Kidney (tissue), 14 donors: ENCODE data around the gene TRAPPC8. TPM values are rescaled to one million over a fixed set of nuclear protein-coding genes. Genes with fewer than 3 reads are reported as not detected.

Source experiments
- DNase-seq, 5 donors: peaks; one replicate each; pipeline ENCODE4 v3.0.0-alpha.2; 2013 to 2020
- FAIRE-seq: peaks from 2 replicates; lab custom pipeline; 2012; peaks lifted over from hg19 to GRCh38; lab: Jason Lieb, UNC
- H3K27ac ChIP-seq, 2 donors: one replicate each; pipeline ENCODE4 v1.7.0; 2013; ENCODE audit warnings: low read depth in 2 of 2, low read length in 2 of 2, inconsistent platforms in 1 of 2
- H3K27me3 ChIP-seq: one replicate; pipeline ENCODE4 v1.7.1; 2013; ENCODE audit warnings: low read length, inconsistent platforms; ENCODE audit not compliant: control insufficient read depth, insufficient read depth
- H3K36me3 ChIP-seq, 3 donors: one replicate each; pipeline versions ENCODE4 v1.7.0 to v1.7.1; 2013; ENCODE audit warnings: low read length in 3 of 3, control low read depth in 1 of 3, inconsistent platforms in 1 of 3; ENCODE audit not compliant: insufficient read depth in 3 of 3, control insufficient read depth in 2 of 3
- H3K4me1 ChIP-seq, 3 donors: one replicate each; pipeline versions ENCODE4 v1.7.0 to v1.7.1; 2013; ENCODE audit warnings: low read length in 3 of 3, inconsistent platforms in 1 of 3, low read depth in 1 of 3; ENCODE audit not compliant: control insufficient read depth in 2 of 3, insufficient read depth in 2 of 3
- H3K4me3 ChIP-seq, 3 donors: one replicate each; pipeline versions ENCODE4 v1.7.0 to v1.8.1; 2013; ENCODE audit warnings: low read length in 3 of 3, control low read depth in 1 of 3, inconsistent platforms in 1 of 3
- H3K9ac ChIP-seq, 3 donors: one replicate each; pipeline versions ENCODE4 v1.7.0 to v1.7.1; 2013; ENCODE audit warnings: low read length in 3 of 3, control low read depth in 1 of 3, inconsistent platforms in 1 of 3
- H3K9me3 ChIP-seq, 3 donors: one replicate each; pipeline versions ENCODE4 v1.7.0 to v1.7.1; 2013; ENCODE audit warnings: low read length in 3 of 3, control low read depth in 1 of 3, inconsistent platforms in 1 of 3; ENCODE audit not compliant: control insufficient read depth in 2 of 3, insufficient read depth in 1 of 3
- intact Hi-C: fragments of 100-400 bp; cut with DNase I; formaldehyde crosslinking; loops from one replicate; pipeline ENCODE4 v1.11.1; 2022
- polyA plus RNA-seq: library from polyadenylated mRNA; stranded (reverse); fragments of 350-450 nt; fragmentation: Illumina TruSeq; extraction: RNeasy Lipid Tissue Mini Kit (QIAGEN cat#74804); gene quantifications from one replicate; pipeline ENCODE4 v1.2.3, GENCODE V29; 2014; ENCODE audit warnings: low read depth, low replicate concordance; ENCODE audit not compliant: insufficient read depth
- total RNA-seq: library from RNA; stranded (reverse); fragmentation: NEBNext Ultra II Directional; extraction: Animal tissue kit (Norgen Biotek cat#: 25700); gene quantifications from one replicate; pipeline ENCODE4 v1.2.1, GENCODE V29; 2021
- TF ChIP-seq, protein P1 (sequence below): IDR thresholded peaks from 3 replicates; pipeline ENCODE4 v1.5.1; 2012; ENCODE audit warnings: mild to moderate bottlenecking, moderate library complexity, borderline replicate concordance; ENCODE audit not compliant: insufficient read depth; ENCODE audit errors: extremely low read depth
- donor health status: control.
- donor health status: control.
- donor health status: control.
- donor health status: control.
- donor health status: control.
- donor health status: DM: yes; HTN: yes; CAD: no.
- donor health status: Normal renal cell carcinoma (clear cell type).

TRAPPC8 gene
- total and polyA plus RNA-seq, 2 donors from 2014 or later: 28.7 to 44.6 TPM

DNA sequence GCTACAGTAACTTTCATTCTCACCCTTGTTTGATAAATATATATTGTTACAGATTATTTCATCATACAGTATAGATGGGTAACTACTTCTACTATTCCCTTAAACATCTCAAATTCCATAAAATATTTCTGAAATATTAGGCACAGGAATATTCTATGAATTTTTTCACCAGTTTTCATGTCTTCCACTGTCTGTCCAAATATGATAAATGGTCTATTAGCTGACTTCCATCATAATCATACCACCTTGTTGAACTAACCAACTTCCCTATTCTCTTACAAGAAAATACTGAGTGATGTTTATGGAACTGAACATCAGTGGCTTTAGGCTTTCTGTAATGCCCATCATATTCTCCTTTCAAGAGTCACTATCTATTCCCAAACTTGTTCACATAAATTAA, 82.4 kb downstream of the TRAPPC8 start:
- Histone ChIP-seq H3K9me3 (no peaks in the 10 kb centered on the region), H3K4me1 (no peaks in the 10 kb centered on the region), H3K9ac (no peak overlapping the region), H3K27me3 (no peaks in the 10 kb centered on the region), H3K4me3 (no peak overlapping the region), H3K36me3 (peaks cover 3 to 25% (median 8%) of the 10 kb centered on the region in 3 donors), H3K27ac (no peak overlapping the region)
- FAIRE-seq: no peak
- TF ChIP-seq, protein P1, sequence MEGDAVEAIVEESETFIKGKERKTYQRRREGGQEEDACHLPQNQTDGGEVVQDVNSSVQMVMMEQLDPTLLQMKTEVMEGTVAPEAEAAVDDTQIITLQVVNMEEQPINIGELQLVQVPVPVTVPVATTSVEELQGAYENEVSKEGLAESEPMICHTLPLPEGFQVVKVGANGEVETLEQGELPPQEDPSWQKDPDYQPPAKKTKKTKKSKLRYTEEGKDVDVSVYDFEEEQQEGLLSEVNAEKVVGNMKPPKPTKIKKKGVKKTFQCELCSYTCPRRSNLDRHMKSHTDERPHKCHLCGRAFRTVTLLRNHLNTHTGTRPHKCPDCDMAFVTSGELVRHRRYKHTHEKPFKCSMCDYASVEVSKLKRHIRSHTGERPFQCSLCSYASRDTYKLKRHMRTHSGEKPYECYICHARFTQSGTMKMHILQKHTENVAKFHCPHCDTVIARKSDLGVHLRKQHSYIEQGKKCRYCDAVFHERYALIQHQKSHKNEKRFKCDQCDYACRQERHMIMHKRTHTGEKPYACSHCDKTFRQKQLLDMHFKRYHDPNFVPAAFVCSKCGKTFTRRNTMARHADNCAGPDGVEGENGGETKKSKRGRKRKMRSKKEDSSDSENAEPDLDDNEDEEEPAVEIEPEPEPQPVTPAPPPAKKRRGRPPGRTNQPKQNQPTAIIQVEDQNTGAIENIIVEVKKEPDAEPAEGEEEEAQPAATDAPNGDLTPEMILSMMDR: no peak
- DNase-seq: no peak
- intact Hi-C loops: no loop called here

DNA sequence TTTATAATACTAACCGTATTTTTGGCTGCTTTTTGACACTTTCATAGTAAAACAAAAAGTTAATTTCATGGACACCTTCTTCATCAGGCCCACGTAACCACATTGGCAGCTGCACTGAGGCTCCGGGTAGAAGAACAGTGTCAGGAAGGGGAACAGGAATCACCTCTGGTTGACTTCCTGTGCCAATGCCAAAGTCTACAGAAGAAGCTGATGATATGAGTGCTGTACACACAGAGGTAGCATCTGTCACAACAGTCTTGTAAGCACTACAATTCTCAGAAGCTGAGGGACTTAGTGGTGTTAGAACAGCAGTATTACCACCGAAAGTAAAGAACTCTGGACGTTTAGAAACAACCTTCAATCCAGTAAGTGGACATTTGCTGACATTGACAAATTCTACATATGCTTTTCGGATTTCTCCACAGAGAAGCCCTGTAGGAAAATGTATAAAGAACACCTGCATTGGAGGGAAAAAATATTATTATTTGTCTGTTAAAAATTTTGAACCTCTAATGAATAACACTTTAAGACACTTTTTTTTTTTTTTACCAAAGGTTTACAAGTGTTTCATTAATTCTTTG, 85.3 kb downstream of the TRAPPC8 start:
- Histone ChIP-seq H3K4me3 (no peak overlapping the region), H3K36me3 (peaks cover 3 to 28% (median 8%) of the 10 kb centered on the region in 3 donors), H3K27ac (no peak overlapping the region), H3K4me1 (no peaks in the 10 kb centered on the region), H3K9ac (no peak overlapping the region), H3K9me3 (no peaks in the 10 kb centered on the region), H3K27me3 (no peaks in the 10 kb centered on the region)
- TF ChIP-seq, protein P1: no peak
- no peak for DNase-seq
- intact Hi-C loops: no loop called here
- no peak for FAIRE-seq

DNA sequence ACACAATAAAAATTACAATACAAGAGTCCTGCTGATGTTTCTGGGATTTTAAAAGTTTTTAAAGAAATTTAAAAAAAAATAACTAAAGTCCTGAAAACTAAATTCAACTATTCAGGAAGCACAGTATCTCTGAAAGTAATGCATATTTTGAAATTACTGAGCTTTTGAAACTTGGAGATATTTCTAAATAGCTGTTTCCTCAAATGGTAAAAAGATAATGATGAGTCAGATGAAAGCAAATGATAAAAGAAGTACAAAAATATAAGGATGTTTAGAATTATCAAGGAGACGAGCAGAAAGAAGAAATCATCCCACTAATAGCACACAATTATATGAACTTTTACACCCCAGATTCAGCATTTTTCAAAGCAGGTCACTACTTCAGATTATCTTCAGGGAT, 92.1 kb downstream of the TRAPPC8 start:
- TF ChIP-seq, protein P1: no peak
- intact Hi-C loops: no loop called here
- FAIRE-seq: peak; percentile 19

DNA sequence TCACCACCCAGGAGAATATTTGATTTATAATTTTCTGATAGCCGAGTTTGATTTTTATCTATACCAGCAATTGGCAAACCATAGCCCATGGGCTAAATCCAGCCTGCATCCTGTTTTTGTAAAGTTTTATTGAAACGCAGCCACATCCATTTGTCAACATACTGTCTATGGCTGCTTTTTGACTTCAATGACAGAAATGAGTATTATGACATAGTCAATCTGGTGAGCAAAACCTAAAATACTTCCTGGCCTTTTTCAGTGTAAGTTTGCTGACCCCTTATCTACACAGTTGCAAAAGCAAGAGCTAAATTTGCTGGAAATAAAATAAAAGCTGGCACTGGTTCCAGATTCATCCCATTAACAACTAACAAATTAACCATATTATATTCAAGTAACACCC, 102.4 kb downstream of the TRAPPC8 start:
- H3K9me3 ChIP-seq: peaks cover 0 to 2% (median 0%) of the 10 kb centered on the region in 3 donors
- H3K27me3 ChIP-seq: no peaks in the 10 kb centered on the region
- no peak overlapping the region for H3K4me3 ChIP-seq
- H3K9ac ChIP-seq: no peak overlapping the region
- no peak overlapping the region for H3K27ac ChIP-seq
- intact Hi-C loops: no loop called here
- TF ChIP-seq, protein P1: no peak
- H3K4me1 ChIP-seq: no peaks in the 10 kb centered on the region
- peaks cover 9 to 31% (median 15%) of the 10 kb centered on the region in 3 donors for H3K36me3 ChIP-seq
- FAIRE-seq (no peak), DNase-seq (no peak)

More for the DNA sequence above, 92.1 kb downstream of the TRAPPC8 start:
- H3K4me3 ChIP-seq: no peak overlapping the region
- no peak overlapping the region for H3K9ac ChIP-seq
- no peaks in the 10 kb centered on the region for H3K9me3 ChIP-seq
- no peak for DNase-seq
- H3K27ac ChIP-seq: no peak overlapping the region
- no peaks in the 10 kb centered on the region for H3K27me3 ChIP-seq
- H3K4me1 ChIP-seq: no peaks in the 10 kb centered on the region
- peaks cover 2 to 31% (median 12%) of the 10 kb centered on the region in 3 donors for H3K36me3 ChIP-seq
